Stimulated activated CD4-positive, alpha-beta T cell treated with anti-CD3 and anti-CD28 coated beads, Interleukin-1b, Interleukin-23, amount 100 ng/mL, for 1 hour (primary cell): Measurements from ENCODE around the gene TMEM51.

Experiments
- DNase-seq, 2 donors: peaks; one replicate each; pipeline ENCODE4 v3.0.0-alpha.2; 2020; ENCODE audit warnings: low read depth in 2 of 2

Gene TMEM51

GRCh38 chr1:15196807-15197530 is 43.4 kb downstream of the TMEM51 start:
- no peak for DNase-seq

DNA sequence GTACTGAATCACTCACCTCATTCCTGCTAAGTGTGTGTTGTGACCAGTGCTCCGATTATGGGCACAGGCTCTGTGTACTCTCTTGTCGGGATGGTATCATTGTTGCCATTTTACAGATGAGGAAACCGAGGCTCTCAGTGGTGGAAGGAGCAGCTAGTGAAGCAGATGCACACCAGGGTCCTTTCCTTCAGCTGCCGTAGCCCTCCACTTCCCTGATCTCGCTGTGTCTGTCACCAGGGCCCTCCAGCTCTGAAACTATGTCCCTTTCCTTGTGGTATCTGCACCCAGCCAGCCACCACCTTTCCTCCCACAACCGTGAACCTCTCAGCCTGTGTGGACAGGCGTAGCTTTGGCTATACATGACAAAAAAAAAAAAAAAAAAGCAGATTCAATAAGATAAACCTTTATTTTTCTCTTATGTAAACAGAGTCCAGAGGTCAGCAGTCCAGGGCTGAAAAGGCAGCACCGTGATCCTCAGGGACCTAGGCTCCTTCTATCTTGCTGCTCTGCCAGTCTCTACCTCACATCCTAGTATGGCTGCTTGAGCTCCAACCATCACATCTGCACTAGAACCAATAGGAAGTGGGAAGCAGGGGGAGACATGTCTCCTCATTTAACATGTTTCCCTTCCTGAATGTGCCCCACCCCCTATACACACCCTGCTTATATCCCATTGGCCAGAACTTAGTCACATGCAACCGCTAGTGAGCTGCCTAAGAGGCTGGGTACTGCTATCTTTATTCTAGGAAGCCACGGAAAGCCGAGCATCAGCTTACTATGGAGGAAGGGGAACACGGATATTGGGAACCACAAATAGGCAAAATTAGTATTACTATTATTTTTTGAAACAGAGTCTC is 44.3 kb downstream of the TMEM51 start:
- DNase-seq, result no peak

DNA sequence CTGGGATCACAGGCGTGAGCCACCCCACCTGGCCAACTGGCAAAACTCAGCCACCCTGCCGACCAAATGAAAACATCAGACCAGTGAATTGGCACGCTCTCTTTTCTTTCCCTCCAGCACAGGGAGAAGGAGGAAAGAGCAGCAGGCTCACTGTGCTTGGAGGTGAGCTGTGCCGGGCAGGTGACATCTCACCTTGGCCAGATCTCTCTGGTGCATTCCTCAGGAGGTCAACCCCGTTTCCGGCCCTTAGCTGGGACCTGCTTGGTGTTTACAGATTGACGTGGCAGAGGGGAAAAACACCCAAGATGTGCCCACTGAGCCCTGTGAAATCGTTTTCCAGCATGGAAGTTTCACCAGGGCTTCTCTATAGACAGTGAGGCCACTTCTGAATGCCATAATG is 45.1 kb downstream of the TMEM51 start:
- DNase-seq, result no peak

DNA sequence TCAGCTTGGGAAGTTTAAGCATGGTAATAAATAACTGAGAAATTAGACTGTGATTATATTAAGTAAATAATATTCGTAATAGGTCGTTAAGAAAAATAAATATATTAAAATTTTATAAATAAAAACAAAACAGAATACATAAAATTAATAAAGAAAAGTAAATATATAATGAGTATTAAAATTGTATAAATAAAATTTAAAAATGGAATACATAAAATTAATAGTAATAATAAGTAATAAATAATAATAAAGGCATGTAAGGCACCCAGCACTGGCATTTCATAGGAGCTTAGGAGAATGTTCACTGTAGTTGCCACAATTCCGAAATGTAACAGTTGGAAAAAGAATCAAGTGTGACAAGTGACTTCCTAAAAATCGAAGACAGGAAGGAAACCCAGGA is 47.7 kb downstream of the TMEM51 start:
- no peak for DNase-seq

DNA sequence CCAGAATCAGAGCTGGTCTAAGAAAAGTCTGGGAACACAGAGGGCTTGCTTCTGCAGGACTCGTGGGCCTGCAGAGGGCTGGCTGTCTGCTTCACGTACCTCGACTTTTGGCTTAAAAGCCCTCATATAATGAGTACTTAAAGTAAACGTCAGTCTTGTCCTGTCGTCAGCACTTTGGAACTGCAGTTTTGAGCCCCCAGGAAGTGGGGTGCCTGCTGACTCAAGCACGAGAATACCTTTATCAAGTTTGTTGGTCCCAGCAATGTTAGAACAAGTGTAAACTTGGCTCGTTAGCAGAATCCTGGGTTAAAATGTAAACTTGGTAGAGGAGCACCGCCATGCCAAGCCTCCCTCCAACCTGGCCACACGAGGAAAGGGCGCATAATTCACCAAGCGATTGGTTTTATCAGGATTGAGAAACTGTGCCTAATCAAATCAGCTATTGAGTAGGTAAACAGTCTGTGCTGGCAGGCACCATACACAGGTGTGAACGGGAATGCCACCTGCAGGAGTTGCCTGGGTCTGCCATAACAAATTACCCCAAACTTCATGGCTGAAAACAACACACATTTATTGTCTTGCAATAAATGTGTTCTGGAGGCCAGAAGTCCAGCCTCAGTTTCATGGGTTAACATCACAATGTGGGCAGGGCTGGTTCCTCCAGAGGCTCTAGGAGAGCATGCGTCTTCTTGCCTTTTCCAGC is 48.5 kb downstream of the TMEM51 start:
- DNase-seq, result no peak

GRCh38 chr1:15204931-15205330 is 51.4 kb downstream of the TMEM51 start:
- DNase-seq, result no peak

DNA sequence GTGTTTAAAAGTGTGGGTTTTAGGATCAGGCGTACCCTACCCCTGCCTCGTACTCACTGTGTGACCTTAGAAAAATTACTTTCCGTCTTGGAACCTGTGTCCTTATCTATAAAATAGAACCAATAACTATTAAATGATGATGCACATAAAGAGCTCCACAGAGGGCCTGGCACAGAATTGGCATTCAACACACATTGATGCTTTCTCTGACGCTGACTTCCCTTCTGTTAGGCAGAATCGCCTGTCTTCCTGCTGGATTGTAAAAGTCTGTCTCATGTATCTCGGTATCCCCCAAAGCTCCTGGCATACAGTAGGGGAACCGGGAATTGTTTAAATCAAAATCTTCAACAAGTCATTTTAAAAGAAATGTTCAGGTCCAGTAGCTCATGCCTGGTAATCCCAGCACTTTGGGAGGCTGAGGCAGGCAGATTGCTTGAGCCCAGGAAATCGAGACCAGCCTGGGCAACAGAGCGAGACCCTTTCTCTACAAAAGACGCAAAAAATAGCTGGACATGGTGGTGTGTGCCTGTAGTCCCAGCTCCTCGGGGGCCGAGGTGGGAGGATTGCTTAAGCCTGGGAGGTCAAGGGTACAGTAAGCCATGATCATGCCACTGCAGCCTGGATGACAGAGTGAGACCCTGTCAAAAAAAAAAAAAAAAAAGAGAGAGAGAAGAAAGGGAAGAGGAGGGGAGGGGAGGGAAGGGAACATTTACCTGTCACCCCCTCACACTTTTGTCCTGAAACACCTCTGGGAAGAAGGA is 52.2 kb downstream of the TMEM51 start:
- DNase-seq, result no peak

- no peak for DNase-seq
These were observed 53.0 kb downstream of the TMEM51 start for GRCh38 chr1:15206418-15207030.

DNA sequence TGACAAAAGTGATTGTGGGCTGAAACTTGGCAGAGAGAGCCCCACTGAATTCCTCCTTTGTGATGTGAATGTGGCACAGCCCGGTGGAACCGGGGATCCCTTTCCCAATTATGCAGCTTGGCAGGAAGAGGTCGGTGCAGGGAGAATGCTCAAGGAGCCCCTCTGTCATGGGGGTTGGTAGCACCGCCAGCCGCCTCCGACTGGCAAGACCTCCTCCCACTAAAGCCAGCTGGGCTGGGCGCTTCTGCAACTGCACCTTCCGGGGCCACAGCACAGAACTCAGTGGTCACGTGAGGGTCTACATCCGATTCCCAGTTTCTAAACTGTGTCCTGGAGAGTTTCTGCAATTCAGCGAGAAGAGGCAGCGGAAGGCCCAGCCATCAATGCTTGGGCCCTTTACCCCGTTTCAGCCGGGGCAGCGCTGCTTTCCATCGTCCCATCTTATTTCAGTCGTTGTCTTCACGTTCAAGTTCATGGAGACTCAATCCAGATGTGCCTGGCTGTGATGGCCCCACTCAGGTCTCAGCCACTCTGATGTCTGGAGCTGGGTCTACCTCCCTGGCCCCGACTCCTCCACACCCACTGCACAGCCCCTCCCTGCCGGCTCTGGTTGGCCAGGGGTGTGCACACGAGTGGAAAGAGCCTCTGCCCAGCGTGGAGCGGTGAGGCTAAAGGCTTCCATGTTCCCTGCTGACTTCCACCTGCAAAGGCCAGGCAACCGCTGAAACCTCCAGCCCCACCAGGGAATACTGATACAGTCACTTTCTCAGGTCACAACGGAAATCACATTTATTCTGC is 53.7 kb downstream of the TMEM51 start:
- no peak for DNase-seq

- no peak for DNase-seq
These were observed 54.4 kb downstream of the TMEM51 start for GRCh38 chr1:15207829-15208429.

DNA sequence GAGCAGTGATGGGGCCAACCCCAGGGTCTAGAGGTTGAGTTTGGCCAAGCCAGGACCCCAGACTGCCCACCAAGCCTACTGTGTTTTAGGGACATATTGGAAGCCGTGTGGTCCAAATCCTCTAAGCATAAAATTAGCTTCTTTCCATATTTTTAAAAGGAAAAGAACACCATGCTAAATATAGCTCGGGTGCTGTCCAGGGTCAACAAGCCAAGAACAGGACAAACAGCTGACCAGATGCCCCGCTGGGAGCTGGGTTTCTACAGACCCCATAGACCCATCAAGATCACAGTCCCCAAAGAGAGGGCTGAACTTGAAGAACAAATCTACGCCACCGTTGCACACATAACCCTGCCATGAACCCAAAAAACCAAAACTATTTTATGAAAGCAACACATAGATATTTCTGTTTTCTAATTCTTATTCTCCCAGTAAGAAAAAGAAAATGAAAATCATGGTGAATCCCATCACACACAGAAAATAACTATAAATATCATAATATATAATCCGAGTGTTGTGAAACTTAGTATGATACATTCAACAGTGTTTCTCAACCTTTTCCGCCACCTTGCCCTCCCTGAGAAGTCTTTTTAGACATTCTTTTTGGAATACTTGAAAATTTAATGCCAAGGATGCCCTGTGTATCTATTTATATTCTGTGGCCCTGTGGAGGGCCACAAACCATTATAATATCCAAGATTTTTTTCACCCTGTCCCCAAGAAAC is 57.3 kb downstream of the TMEM51 start:
- DNase-seq, result no peak

DNA sequence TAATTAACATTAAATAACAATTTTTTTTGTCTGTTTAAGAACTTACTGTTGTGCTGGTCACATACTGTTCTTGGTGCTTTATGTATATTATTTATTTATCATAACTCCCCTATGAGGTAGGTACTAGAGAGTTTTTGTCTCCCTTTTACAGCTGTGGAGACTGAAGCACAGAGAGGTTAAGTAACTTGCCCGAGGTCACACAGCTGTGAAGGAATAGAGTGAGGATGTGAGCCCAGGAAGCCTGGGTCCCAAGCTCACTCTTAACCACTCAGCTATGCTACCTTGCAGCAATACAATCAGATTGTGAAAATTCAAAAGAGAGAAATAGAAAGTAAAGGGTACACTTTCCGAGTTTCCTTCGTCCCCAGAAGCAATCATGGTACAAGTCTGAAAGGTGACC is 57.9 kb downstream of the TMEM51 start:
- no peak for DNase-seq

- DNase-seq, result no peak
These were observed 58.8 kb downstream of the TMEM51 start for GRCh38 chr1:15212216-15212953.

GRCh38 chr1:15212954-15213291 is 59.4 kb downstream of the TMEM51 start:
- no peak for DNase-seq

GRCh38 chr1:15213341-15213821 is 59.8 kb downstream of the TMEM51 start:
- no peak for DNase-seq

- no peak for DNase-seq
These were observed 61.0 kb downstream of the TMEM51 start for GRCh38 chr1:15214527-15214926.

- DNase-seq, result no peak
These were observed 61.6 kb downstream of the TMEM51 start for GRCh38 chr1:15215116-15215515.

- DNase-seq, result no peak
These were observed 64.1 kb downstream of the TMEM51 start for GRCh38 chr1:15217654-15218053.
